GM18499 (cell line): ENCODE data around the gene MYO19.
"Not testable (repeated sequence)": the region's sequence is repeated elsewhere in the genome, so short reads cannot be mapped to it uniquely, and the experiment has no call there.

ENCODE experiments used
- ATAC-seq: cut with Tn5 transposase; IDR thresholded peaks from one replicate; pipeline ENCODE4 v1.9.1; 2021; ENCODE audit warnings: moderate number of reproducible peaks; ENCODE audit not compliant: insufficient read depth, unreplicated experiment

The MYO19 gene

DNA sequence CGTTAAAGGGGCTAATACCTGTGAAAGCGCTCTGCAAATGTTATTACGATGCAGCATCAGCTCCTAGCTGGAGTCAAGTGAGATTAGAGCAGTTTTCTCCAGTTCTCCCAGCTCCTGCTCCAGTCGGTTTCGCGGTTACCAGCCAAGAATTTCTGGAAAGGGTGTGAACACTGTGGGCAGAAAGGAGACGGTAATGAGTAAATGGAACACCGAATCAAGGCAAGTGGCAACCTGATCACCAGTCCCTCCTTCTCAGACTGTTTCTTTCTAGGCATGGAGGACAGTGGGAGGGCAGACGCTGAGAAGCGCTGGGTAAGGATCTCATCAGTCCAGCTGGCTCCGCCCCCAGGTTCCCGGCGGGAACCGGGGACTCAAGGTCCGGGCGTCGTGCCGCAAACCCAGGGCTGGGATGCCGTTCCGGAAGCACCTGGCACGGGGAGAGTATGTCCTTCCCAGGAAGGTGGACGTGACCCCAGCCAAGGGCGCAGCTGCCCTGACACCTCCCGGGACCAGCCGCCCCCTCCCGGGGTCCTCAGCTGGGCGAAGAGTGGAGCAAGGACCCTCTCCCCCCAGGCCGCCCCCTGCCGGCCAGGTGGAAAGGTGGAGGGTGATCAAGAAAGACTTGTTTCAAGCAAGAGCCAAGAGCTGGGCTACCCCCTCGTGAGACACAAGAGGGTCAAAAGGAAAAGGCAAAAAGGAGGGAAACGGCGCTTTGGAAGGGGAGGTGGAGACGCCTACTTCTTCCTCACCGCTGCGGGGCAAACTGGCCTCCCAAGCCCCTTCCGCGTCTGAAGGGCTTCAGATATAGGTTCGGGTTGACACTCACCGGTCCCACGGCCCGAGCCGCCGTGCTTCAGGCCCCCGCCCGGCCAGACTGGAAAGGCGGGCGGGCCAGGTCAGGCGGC lies 481 bp downstream of the MYO19 start:
- no peak for ATAC-seq

DNA sequence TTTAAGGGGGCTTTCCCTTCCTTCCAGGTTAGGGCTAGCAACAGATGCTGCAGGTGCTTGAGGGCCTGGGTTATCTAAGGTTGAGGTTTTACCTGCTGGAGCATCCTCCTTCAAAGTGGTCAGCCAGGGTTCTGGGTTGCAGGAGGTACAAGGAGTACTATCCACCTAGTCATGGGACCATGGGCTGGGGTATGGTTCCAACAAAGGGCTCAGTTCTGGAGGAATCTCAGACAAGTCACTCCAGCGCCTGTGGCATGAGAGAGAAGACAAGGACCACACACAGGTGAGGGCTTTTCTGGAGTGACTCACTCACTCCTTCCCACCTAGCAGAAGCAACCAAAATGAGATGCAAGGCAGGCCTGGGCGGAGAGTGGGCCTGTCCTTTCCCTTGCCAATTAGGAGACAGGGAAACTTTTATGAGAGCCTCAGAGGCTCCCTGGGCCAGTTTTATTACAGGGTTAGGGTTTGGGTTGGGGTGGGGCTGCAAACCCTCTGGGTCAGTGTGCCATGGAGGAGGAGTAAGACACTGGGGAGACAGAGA lies 2.2 kb downstream of the MYO19 start:
- ATAC-seq, result no peak

DNA sequence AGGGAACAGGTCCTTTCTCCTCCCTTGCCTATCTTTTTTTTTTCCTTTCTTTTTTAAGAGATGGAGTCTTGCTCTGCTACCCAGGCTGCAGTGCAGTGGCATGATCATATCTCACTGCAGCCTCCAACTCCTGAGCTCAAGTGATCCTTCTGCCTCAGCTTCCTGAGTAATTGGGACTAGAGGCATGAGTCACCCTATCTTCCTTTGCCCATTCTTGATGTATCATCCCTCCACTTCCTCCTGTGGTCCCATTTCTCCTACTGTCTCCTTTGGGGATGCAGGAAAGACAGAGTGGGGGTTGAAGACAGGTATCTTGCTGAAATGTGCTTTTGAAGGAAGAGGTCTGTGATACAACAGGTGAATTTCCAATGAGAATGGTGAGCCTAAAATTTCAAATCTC lies 5.5 kb downstream of the MYO19 start:
- no peak for ATAC-seq

DNA sequence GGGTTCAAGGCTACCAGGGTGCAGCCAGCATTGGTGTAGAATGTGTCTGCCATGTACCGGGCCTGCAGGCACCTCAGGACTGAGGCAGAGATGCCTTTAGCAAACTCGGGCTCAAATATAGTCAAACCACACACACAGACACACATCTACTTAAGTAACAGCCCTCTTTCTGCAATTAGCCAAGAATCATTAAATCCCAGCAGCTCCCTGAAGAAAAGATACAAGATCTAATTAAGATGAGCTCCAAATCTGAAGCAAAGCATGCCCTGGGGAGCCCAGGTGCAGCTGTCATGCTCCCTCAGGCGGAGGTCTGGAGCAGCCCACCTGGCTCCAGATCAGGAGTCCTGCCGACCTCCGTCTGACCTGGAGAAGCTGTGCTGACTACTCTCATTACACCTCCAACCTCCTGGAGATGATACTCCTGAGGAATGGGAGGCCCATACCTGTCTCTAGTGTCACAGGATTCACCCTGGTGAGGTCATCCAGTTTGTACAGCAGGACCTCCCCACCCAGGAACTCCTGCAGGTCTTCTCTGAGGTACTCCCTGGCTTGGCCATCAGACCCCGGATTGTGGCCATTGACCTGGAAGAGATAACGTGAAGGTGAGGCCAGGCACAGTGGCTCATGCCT lies 6.9 kb downstream of the MYO19 start:
- no peak for ATAC-seq

DNA sequence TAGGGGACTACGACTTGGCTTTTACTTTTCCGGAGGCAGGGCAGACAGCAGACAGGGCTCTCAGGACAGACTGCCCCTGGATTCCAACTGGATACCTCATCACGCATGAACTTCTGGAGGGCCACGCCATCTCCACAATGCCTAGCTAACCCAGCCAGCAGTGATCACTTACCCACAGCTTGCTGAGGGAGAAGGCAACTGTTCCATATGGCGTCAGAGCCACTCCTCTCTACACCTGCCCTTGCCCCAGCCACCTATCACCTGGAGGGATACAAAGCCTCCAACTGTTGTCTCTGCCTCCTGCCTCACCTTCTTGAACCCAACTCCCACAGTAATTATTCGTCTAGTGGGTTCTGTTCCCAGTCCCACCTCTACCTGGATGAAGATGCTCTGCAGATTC lies 8.8 kb downstream of the MYO19 start:
- no peak for ATAC-seq

DNA sequence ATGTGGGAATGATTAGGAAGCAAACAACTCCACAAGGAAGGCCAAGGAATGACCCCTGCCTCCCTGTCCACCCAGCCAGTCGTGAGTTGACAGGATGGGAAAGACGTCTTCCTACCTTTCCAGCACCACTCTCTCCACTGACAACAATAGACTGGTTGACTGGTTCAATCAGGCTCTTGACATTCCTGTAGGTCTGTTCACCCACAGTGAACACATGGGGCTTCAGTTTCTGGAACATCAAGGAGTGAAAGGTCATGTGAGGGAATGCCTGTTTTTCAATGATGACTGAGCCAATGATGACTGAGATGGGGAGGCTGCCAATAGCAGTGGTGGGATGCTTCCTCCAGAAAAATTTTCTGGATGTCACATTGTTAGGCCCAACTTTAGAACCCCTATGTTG lies 9.6 kb downstream of the MYO19 start:
- ATAC-seq, result no peak

DNA sequence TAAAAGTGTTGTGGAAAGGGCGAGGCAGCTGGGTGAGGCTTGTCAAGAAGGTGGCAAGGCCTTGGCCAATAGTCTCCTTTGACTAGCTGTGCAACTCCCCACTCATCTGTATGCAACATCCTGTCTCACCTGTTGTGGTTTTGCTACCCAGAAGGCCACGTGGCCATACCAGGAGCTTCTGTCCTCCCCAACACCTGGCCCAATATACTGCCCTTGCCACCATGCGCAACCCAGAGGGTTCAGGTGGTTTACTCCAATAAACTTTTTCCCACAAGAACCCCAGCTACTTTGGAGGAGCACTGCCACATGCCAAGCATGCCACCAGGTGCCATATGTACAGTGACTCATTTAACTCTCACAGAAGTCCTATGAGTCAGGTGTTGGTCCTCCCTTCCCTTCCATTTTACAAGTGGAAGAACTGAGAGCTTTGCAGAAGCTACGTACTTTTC lies 10.2 kb downstream of the MYO19 start:
- no peak for ATAC-seq

DNA sequence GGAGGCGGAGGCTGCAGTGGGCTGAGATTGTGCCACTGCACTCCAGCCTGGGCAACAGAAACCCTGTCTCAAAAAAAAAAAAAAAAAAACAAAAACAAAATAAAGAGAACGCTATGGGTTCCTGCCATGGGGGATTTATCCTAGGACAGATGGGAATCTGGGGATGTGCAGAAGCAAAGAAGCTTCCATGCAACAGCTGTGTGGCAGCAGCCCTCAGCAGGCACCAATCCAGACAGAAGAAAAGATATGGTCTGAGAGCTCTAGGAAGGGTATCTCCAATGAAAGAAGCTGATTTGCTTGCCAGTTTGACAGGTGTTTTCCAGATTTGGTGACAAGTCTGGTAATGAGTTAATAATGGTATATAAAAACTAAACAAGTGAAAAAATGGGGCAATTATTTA lies 11.6 kb downstream of the MYO19 start:
- ATAC-seq, result no peak

DNA sequence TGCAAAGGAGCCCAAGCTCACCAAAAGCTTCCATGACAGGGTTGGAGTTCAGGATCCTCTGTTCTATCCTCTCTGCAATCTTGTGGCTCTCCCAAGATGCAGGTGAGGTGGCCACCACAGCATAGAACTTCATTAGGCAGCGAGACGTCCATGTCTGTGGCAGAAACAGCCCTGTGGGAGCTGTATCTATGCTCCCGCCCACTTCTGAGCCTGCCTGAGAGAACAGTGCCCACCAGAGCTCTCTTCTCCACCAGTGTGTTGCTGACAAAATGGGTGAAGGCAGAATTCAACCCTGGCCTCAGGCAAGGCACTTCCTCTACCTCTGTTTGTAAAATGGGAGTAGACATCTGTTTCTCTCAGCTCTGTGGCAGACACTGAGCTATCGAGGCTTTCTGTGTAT lies 18.8 kb downstream of the MYO19 start:
- no peak for ATAC-seq

DNA sequence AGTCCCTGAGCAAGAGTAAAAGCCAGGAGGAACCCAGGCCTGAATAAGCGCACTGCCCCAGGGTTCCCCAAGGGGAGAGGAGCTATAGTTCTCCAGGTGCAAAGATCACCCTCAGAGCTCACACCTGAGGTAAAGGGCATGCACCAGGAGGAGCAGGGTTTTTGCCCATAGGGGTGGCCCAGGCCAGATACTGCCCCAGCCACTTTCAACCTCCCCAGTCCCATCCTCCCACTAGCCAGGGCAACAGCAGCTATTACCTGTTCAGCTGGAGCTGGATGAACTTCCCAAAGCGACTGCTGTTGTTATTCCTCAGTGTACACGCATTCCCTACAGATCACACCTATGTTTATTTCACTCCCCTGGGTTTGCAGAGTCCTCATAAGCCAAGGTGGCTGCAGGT lies 19.8 kb downstream of the MYO19 start:
- ATAC-seq, result no peak

DNA sequence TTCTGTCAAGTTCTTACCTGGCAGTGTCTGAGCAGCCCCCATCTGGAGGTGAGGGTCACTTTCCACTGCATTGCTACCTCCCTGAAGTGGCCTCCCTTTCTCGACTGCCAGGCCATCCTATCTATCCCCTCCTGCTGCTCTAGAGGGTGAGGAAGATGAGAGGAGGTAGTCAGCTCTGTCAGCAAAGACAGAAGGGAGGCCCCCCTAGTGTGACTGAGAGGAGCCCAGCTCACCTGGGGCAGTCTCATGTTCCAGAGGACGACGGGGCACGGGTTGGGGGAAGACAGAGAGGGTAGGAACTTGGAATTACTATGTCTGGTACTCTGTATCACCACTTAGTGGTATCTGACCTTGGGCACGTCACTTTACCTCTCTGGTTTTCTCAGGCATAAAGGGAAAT lies 22.0 kb downstream of the MYO19 start:
- ATAC-seq, result no peak

DNA sequence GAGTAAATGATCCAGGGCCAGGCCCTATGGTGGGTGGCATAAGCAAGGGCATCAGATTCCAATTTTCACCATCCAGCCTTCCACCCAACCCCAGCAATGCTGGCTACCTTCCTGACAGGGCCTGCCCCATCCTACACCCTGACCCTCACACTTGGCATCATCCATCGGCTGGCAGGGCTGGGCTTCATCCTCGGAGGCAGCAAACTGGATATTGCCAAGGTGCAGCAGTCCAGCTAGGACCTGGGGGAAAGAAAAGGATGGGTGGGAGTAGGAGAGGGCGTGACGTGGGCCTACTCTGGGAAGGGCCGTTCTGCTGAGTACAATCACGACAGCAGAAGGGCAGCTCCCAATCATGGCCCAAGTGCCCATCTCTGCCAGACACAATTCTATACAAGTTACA lies 23.5 kb downstream of the MYO19 start:
- no peak for ATAC-seq

DNA sequence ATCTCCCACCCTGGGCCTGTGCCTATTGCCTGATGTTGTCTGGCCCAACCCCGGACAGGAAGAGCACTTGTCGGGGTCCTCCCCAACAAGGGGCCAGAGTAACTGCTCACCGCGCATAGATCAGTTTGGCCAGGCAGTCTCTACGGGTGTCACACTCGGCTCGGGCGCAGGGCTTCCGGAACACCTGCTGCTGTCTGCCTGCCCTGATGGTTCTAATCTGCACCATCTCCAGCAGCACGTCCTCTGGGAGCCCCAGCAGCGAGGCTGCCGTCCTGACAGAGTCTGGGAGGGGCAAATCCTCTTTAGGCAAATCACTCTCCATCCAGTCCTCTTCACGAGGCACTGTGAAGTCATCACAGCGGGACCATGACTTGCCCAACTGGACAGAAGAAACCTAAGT lies 24.0 kb downstream of the MYO19 start:
- ATAC-seq, result no peak

DNA sequence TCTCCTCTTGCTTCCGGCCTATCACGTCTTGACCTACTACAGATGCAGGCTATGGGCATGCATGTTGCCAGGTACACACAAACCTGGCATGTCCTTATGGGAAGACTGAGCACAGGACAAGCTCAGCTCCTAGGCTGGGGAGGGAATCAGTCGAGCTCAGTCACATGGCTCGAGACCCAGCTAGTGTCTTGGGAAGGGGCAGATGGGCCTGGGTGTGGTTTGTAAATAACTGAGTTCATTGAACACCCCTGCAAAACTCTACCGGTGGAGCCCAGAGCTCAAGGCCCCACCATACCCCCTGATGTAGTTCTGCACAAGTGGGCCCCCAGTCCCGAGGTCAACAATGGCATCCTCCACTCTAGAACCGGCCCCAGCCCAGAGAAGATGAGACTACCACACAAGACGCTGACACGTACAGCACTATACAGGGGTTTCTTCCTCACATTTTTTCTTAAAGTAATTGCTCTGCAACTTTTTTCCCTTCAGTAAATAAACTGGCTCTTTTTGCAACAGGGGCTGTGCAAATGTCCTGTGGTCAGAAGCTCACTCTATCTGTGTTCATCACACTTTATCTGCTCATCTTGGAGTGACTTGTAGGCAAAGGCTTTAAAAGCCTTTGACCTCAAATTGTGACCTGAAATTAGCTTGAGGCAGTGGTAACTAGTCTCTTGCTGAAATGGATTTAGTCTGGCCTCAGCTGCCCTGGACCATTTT lies 25.2 kb downstream of the MYO19 start:
- no peak for ATAC-seq

DNA sequence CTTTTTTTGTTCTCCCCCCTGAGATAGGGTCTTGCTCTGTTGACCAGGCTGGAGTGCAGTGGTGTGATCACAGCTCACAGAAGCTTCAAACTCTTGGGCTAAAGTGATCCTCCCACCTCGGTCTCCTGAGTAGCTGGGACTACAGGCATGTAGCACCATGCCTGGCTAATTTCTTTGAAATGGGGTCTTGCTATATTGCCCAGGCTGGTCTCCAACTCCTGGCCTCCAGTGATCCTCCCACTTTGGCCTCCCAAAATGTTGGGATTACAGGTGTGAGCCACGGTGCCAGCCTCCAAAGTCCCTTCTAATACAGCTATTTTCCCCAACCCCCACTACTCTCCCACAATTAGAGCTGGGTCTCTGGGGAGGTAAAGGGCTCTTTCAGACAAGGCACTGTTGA lies 26.2 kb downstream of the MYO19 start:
- not testable (repeated sequence) for ATAC-seq

DNA sequence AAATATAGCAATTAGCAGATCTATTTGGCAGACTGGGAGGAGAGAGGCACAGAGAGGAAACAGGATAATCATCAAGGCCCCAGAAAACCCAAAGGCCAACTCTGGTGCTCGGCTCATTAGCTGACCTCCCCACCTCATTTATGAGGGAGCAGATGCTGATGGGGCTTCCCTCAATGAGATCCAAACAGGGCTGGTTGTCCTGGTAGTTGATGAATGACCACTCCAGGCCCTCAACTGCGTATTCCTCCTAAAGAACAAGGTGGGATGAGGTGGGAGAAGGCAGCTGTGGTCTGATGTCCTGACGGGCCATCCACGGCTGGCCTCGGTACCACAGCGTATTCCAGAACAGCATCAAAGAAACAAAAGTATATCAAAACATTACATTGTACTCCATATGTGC lies 27.4 kb downstream of the MYO19 start:
- no peak for ATAC-seq

DNA sequence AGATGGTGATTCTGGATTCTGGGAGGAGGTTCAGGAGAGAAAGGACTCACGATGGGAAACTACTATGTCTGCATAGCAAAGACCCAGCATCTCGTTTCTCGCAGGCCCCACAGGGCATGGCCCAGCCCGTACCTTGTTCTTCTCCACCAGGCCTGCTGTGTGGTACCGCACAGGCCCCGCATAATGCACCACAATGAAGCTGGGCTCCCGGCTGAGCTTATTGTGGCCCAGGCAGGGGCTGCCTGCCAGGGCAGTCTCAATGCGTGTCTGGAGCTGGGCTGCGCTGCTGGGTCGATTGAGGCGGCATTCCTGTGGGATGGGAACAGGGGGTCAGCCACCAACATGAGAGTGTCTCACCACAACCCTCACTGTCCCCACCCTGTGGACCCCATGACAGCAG lies 27.8 kb downstream of the MYO19 start:
- ATAC-seq, result no peak

DNA sequence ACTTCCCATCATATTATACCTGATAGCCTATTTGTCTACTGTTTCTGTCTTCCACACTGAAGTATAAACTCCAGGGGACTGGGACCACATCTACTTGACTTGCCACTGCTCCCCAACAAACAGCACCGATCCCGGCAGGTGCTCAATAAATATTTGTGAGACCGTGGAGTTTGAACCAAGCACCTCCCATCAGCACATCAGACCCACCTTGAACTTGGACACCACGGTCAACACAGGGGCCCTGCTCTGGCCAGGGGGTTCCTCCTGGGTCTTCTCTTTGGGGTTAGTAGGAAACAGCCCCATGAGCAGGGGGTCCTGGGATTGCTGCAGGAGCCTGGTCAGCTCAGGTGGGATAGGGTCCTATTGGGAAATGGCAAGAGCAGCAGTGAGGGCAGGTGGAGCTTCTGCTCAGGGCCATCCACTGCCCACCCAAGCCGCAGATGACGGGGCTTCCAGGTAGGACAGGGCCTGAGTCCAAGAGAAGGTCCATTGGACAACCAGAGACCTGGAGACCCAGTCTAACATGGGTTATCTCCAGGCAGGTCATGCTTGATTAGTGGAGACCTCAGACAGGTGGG lies 28.3 kb downstream of the MYO19 start:
- no peak for ATAC-seq

DNA sequence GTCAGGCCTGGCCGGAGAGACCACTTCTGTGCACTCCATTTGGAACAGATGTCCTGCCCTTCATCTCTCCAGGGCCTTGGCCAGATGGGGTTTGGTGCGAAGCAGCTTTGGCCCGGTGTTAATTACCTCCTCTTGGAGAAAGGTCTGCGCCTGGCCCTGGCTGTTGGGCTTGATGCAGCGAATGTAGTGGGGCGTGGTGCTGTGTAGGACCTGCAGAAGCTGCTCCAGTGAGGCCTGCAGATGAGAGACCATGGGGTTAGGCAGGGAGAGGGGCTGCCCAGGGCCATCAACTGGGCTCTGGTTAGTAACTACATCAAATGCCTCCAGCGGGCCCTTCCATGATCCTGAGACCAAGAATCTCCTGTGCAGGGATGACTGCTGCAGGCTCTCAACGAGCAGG lies 29.5 kb downstream of the MYO19 start:
- ATAC-seq, result no peak

DNA sequence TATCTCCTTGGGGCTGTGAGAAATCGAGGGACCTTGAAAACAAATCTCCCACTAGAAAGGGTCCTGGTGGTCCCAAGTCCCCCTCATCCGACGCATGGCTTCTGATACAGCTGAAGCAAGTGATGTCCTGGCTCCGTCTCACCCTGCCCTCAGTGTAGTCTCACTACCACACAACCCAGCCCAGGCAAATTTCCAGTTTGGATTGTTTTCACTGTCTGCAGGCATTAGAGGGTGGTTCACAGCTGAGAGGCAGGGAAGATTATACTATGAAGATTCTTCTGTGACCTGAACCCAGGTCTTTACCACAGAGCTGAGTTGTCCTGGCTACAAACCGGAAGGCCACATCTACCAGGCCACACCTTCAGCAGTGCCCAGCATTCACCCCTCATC lies 30.5 kb downstream of the MYO19 start:
- ATAC-seq, result no peak
